ENCODE data around the gene COL23A1.

COL23A1 gene

GRCh38 chr5:178535299-178536175 lies 54.7 kb downstream of the COL23A1 start:
- TF ChIP-seq CTCF (IDR thresholded peaks at IDR 0.05; ENCODE audit: low read depth, low read length, missing control alignments): no peak
- DNase-seq (ENCODE audit: low read depth): no peak
- no peak overlapping the region for H3K4me3 ChIP-seq (ENCODE audit: low read depth, low read length)

GRCh38 chr5:178533136-178533535 lies 57.1 kb downstream of the COL23A1 start:
- no peak for DNase-seq (ENCODE audit: low read depth)
- TF ChIP-seq CTCF (IDR thresholded peaks at IDR 0.05; ENCODE audit: low read depth, low read length, missing control alignments): no peak
- H3K4me3 ChIP-seq (ENCODE audit: low read depth, low read length): no peak overlapping the region

- no peak for DNase-seq (ENCODE audit: low read depth)
Observed at GRCh38 chr5:178532666-178533065, 57.5 kb downstream of the COL23A1 start.

GRCh38 chr5:178532236-178532635 lies 58.0 kb downstream of the COL23A1 start:
- TF ChIP-seq CTCF (IDR thresholded peaks at IDR 0.05; ENCODE audit: low read depth, low read length, missing control alignments): no peak
- H3K4me3 ChIP-seq (ENCODE audit: low read depth, low read length): no peak overlapping the region
- DNase-seq (ENCODE audit: low read depth): no peak

More at GRCh38 chr5:178532666-178533065, 57.5 kb downstream of the COL23A1 start:
- no peak overlapping the region for H3K4me3 ChIP-seq (ENCODE audit: low read depth, low read length)
- no peak for TF ChIP-seq CTCF (IDR thresholded peaks at IDR 0.05; ENCODE audit: low read depth, low read length, missing control alignments)

GRCh38 chr5:178531786-178532185 lies 58.4 kb downstream of the COL23A1 start:
- no peak for TF ChIP-seq CTCF (IDR thresholded peaks at IDR 0.05; ENCODE audit: low read depth, low read length, missing control alignments)
- DNase-seq (ENCODE audit: low read depth): no peak

GRCh38 chr5:178530526-178530925 lies 59.7 kb downstream of the COL23A1 start:
- no peak overlapping the region for H3K4me3 ChIP-seq (ENCODE audit: low read depth, low read length)
- TF ChIP-seq CTCF (IDR thresholded peaks at IDR 0.05; ENCODE audit: low read depth, low read length, missing control alignments): no peak
- DNase-seq (ENCODE audit: low read depth): no peak

More at GRCh38 chr5:178531786-178532185, 58.4 kb downstream of the COL23A1 start:
- H3K4me3 ChIP-seq (ENCODE audit: low read depth, low read length): no peak overlapping the region

- no peak for TF ChIP-seq CTCF (IDR thresholded peaks at IDR 0.05; ENCODE audit: low read depth, low read length, missing control alignments)
- H3K4me3 ChIP-seq (ENCODE audit: low read depth, low read length): no peak overlapping the region
- no peak for DNase-seq (ENCODE audit: low read depth)
Observed at GRCh38 chr5:178529080-178529479, 61.1 kb downstream of the COL23A1 start.
